Pancreas (tissue), 10 donors: ENCODE results near the gene NUP93. TPM values are rescaled to one million over a fixed set of nuclear protein-coding genes. Genes with fewer than 3 reads are reported as not detected.

ENCODE experiments used
- ATAC-seq, 4 donors: fragments of 200-7000 bp; cut with Tn5 transposase; one replicate each; pipeline versions ENCODE4 v1.8.0 to v1.9.1; 2020; ENCODE audit warnings: mild to moderate bottlenecking in 4 of 4, moderate library complexity in 4 of 4
- DNase-seq, 6 donors: peaks; one replicate each; pipeline ENCODE4 v3.0.0-alpha.2; 2020
- FAIRE-seq: peaks from 2 replicates; lab custom pipeline; 2012; peaks lifted over from hg19 to GRCh38; lab: Jason Lieb, UNC
- H3K27ac ChIP-seq, 4 donors: fragments of 200-600 bp; sonication (generic); 1 replicate in 3 of 4; 2 replicates in 1 of 4; pipeline versions ENCODE4 v1.5.0 to v1.8.0; 2020
- H3K27me3 ChIP-seq, 4 donors: fragments of 200-600 bp; one replicate each; pipeline ENCODE4 v1.8.0; 2021
- H3K36me3 ChIP-seq, 3 donors: fragments of 200-600 bp; sonication (generic) in 1 of 3; one replicate each; pipeline versions ENCODE4 v1.5.0 to v1.8.0; 2020 to 2021
- H3K4me1 ChIP-seq, 3 donors: fragments of 200-600 bp; one replicate each; pipeline ENCODE4 v1.8.0; 2021
- H3K4me3 ChIP-seq, 4 donors: fragments of 200-600 bp; sonication (generic) in 2 of 4; one replicate each; pipeline versions ENCODE4 v1.5.0 to v1.8.0; 2020 to 2021
- H3K9me3 ChIP-seq, 4 donors: fragments of 200-600 bp; one replicate each; pipeline ENCODE4 v1.8.0; 2021
- WGBS, 2 donors: extraction: QIAGEN DNeasy Blood & Tissue Kit; methylation state at CpG; one replicate each; pipeline ENCODE4 v1.1.7; 2013; 5-methylcytosine and 5-hydroxymethylcytosine counted together
- intact Hi-C, 3 donors: fragments of 100-400 bp; cut with DNase I; formaldehyde crosslinking; loops; one replicate each; pipeline versions ENCODE4 v1.11.1 to v1.14.2; 2022
- polyA plus RNA-seq, 2 donors: library from polyadenylated mRNA; stranded (reverse); fragments of 200-250 nt; gene quantifications; one replicate each; pipeline ENCODE4 v1.2.3, GENCODE V29; 2013
- total RNA-seq, 6 donors: library from RNA; stranded (reverse); fragmentation: NEBNext Ultra II Directional in 4 of 6; extraction: Animal tissue kit (Norgen Biotek cat#: 25700) in 4 of 6; gene quantifications; one replicate each; pipeline versions ENCODE4 v1.2.1 to v1.2.4, GENCODE V29; 2021 to 2023
- TF ChIP-seq, protein P1 (sequence below), 4 donors: fragments of 200-600 bp; sonication (generic) in 3 of 4; IDR thresholded peaks; one replicate each; pipeline versions ENCODE4 v1.5.0 to v1.8.0; 2021; ENCODE audit warnings: antibody characterized with exemption in 4 of 4
- donor health status: healthy with polysubstance abuse.
- donor health status: DM: no; HTN: no; CAD: no; lungs with moderate emphysema.
- donor health status: DM: no; HTN: no; CAD: no.
- donor health status: control.
- donor health status: control.
- donor health status: Bipolar disorder and iron deficiency.
- donor health status: DM: yes; HTN: yes; CAD: no.
- donor health status: DM: no; HTN: no; CAD: no.
- donor health status: DM: no; HTN: no; CAD: no.
- donor health status: DM: yes; HTN: yes; CAD: no.

NUP93 gene
- total RNA-seq (10 to 100 TPM; 13.1 to 31.4 (median 19.4) TPM), polyA plus RNA-seq (10 to 100 TPM; 22.4 to 26.4 TPM)

DNA sequence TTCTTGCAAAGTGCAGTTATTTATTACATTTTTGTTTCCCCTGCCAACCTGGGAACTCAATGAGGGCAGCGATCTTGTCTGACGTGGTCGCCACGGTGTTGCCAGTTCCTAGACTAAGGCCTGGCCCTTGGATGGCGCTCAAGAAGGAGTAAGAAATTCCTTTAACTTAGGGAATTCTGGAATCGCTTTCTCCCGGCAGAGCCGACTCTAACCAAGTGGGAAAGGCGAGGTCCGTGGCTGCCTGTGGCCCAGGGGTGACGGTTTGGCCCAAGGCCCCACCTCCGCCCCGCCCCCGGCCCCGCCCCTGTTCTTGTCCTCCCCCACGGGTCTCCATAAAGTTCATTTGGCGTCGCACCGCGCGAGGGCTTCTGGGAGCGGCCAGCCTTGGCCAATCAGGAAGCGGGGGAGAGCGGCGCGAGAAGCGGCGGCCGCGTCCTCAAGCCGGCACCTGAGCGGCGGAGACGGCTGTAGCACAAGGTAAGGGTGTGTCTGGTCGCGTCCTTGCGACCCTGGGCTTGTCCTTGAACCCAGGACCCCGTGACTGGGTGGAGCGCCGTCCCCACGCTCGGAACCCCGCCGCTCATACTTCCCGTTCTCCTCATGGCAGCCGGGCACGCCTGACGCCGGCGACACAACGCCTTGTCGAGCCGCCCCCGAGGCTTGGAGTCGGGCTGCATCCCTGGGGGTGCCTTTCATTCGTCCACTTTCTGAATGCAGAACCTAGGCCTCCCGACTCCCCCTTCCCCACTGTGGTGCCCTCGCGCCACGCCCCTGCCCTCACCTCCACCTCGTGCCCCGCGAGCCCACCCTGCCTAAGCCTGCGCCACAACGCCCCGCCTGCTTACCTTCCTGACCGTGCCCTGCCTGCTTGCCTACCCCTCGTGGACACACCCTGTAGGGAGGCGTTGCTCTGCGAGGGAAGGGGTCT, at the start of gene NUP93:
Gene NUP93, plus strand, starts transcription at position 395 of the 928 bp plus-strand sequence. CDS start 18,119 bp downstream, outside the sequence.
- ATAC-seq = peak; percentile 97 to 99 (median 98)
- Histone ChIP-seq H3K4me3 (peak within 1 kb of the TSS; percentile 81 to 98 (median 93)), H3K36me3 (no peaks in the 10 kb centered on the region), H3K27ac (peak within 1 kb of the TSS; percentile 44 to 89 (median 68)), H3K27me3 (no peaks in the 10 kb centered on the region), H3K9me3 (no peaks in the 10 kb centered on the region), H3K4me1 (peaks cover 5 to 19% (median 8%) of the 10 kb centered on the region in 3 donors)
- DNase-seq = peak; percentile 91 to 98 (median 93)
- FAIRE-seq = no peak
- 0 to 1% methylated on average over 70 of the region's 70 CpGs for WGBS, 2 donors
- intact Hi-C loops = no loop called here
- TF ChIP-seq, protein P1, sequence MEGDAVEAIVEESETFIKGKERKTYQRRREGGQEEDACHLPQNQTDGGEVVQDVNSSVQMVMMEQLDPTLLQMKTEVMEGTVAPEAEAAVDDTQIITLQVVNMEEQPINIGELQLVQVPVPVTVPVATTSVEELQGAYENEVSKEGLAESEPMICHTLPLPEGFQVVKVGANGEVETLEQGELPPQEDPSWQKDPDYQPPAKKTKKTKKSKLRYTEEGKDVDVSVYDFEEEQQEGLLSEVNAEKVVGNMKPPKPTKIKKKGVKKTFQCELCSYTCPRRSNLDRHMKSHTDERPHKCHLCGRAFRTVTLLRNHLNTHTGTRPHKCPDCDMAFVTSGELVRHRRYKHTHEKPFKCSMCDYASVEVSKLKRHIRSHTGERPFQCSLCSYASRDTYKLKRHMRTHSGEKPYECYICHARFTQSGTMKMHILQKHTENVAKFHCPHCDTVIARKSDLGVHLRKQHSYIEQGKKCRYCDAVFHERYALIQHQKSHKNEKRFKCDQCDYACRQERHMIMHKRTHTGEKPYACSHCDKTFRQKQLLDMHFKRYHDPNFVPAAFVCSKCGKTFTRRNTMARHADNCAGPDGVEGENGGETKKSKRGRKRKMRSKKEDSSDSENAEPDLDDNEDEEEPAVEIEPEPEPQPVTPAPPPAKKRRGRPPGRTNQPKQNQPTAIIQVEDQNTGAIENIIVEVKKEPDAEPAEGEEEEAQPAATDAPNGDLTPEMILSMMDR (IDR thresholded peaks at IDR 0.05) = no peak

DNA sequence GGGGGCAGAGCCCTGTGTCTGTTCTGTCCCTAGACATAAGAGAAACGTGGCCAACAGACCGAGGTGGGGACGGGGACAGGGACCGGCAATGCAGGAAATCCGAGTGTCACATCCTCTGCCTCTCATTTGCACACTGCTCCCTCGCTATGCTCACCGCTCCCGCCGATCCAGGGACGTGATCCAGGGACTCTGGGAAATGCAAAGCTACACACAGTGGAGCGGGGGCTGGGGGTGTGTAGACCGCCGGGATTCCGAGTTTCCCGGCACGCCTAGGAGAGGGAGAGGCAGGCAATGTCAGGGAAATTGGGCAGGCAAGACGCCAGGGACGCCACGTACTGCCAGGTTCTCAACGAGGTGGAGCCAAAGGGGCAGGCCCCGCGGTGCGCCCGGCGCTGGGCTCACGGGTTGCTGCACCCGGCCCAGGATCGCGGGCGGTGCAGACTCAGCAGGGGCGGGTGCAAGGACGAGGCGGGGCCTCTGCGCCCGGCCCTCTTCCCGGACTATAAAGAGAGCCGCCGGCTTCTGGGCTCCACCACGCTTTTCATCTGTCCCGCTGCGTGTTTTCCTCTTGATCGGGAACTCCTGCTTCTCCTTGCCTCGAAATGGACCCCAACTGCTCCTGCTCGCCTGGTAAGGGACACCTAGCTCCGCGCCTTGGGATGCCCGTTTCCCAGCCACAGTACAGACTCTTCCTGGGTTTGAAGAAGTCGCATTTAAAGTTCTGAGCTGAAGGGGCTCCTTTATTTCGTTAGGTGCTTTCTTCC, 47.8 kb upstream of the NUP93 start, which contains the start of gene MT1X:
Gene MT1X, plus strand, starts transcription at position 532 of the 764 bp plus-strand sequence. Its CDS starts 71 bp downstream, at position 603.
- TF ChIP-seq, protein P1 (IDR thresholded peaks at IDR 0.05) = no peak
- ATAC-seq = peak; percentile 91 to 98 (median 92)
- Histone ChIP-seq H3K4me1 (peaks cover 0 to 15% (median 3%) of the 10 kb centered on the region in 3 donors), H3K36me3 (no peaks in the 10 kb centered on the region), H3K9me3 (no peaks in the 10 kb centered on the region), H3K27me3 (no peaks in the 10 kb centered on the region), H3K4me3 (peak within 1 kb of the TSS; percentile 52 to 74 (median 68)), H3K27ac (peak within 1 kb of the TSS; percentile 20 to 80 (median 62))
- intact Hi-C loops = no loop called here
- DNase-seq = peak; percentile 93 to 99 (median 97)
- FAIRE-seq = no peak
- 1% methylated on average over 46 to 49 of the region's 49 CpGs for WGBS, 2 donors

DNA sequence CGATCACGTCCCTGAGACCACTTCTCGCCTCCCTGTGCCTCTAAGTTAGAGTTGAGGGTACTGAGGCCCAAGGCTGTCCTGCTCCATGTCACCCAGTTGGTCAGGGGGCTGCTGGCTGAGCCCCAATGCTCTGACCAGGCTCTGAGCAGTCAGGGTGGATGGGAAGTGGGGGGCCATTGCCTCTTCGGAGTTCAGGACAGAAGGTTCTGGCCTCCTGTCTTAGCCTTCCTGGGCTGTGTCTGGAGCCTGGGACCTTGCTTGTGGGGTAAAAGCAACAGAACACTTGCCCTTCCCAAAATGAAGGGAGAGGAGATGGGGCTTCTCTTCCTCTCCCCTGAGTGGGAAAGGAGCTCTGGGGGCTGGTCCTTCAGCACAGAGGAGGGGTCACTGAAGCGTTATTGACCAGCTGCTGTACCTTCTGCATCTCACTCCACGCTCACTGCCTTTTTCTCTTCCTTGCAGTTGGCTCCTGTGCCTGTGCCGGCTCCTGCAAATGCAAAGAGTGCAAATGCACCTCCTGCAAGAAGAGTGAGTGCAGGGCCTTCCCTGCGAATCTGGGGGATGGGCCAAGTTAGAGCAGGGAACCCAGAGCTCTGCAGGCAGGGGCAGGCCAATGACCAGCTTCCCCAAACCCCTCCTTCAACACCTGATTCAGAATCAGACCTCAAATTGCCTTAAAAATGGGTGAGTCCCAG, 47.1 kb upstream of the NUP93 start:
- peak in 1 of 6 donors; percentile 53 for DNase-seq
- Histone ChIP-seq H3K36me3 (no peaks in the 10 kb centered on the region), H3K9me3 (no peaks in the 10 kb centered on the region), H3K27me3 (no peaks in the 10 kb centered on the region), H3K27ac (peak overlapping the region; percentile 20 to 80 (median 62)), H3K4me3 (peak overlapping the region; percentile 52 to 74 (median 68)), H3K4me1 (peaks cover 0 to 15% (median 2%) of the 10 kb centered on the region in 3 donors)
- intact Hi-C loops = no loop called here
- TF ChIP-seq, protein P1 (IDR thresholded peaks at IDR 0.05) = no peak
- no peak for FAIRE-seq
- 5% methylated on average over 8 of the region's 8 CpGs for WGBS, 2 donors
- peak; percentile 10 to 22 (median 15) for ATAC-seq

DNA sequence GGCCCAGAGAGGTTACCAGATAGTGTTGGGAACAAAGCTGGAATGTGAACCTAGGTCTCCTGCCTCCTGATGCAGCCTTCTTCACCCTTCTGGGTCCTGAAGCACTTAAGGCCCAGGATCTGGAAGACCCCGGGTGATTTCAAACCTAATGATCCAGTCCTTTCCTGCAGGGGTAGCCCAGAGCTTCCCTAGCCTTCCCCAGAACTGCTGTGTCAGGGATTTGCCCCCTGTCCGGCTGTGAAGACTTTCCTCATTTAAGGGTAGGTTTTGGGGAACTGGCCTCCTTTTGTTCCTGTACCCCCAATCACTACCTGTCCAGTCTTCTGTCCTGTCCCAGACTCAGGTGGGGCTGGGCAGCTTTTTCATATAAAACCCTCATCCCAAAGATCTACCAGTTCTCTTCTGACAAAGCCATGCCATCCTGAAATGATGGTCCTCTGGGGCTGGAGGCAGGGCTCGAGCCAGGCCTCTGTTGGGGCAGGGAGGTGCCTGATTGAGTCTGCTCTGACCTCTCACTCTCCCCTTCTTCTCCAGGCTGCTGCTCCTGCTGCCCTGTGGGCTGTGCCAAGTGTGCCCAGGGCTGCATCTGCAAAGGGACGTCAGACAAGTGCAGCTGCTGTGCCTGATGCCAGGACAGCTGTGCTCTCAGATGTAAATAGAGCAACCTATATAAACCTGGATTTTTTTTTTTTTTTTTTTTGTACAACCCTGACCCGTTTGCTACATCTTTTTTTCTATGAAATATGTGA, 46.3 kb upstream of the NUP93 start:
- DNase-seq = peak in 2 of 6 donors; percentile 45 to 52
- TF ChIP-seq, protein P1 (IDR thresholded peaks at IDR 0.05) = no peak
- intact Hi-C loops = no loop called here
- no peak for FAIRE-seq
- no peaks in the 10 kb centered on the region for H3K36me3 ChIP-seq
- H3K27me3 ChIP-seq = no peaks in the 10 kb centered on the region
- ATAC-seq = peak in 1 of 4 donors; percentile 9
- peak overlapping the region; percentile 52 to 74 (median 68) for H3K4me3 ChIP-seq
- H3K27ac ChIP-seq = peak overlapping the region in 3 of 4 donors; percentile 20 to 72 (median 51)
- WGBS, 2 donors = 25 to 27% methylated on average over 5 of the region's 5 CpGs
- peaks cover 0 to 9% (median 2%) of the 10 kb centered on the region in 3 donors for H3K4me1 ChIP-seq
- no peaks in the 10 kb centered on the region for H3K9me3 ChIP-seq
